ENCODE results near the gene CEL.

Gene CEL

DNA sequence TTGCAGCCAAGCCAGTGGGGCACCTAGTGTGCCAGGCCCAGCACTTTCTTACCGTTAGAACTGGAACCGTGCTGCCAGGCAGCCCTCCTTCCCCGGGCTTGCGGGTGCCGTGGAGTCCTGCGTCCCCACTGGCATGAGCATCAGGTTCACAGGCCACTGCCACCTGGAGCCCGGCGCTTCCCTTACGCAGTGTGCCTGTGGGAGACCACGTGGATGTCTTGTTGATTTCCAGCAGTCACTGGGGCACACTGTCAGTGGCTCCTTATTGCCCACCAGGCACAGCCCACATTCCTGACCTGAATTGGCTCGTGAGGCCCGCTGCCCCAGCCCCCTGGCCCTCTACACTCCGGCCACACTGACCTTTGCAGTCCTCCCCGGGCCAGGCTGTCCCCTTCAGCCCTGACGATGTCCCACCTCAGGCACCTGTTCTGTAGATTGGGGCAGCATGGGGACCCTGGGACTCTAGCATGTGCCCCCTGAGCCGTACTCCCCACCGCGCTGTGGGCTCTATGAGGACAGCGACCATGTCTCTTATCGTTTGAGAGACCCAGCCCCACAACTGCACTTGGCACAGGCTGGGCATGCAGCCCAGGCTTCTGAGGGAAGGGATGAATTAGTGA, 10.4 kb upstream of the CEL start:
- TF ChIP-seq BCL11A (tag by site-specific recombination; IDR thresholded peaks at IDR 0.05; ENCODE audit: low read depth), result no peak
- TF ChIP-seq, protein P1, sequence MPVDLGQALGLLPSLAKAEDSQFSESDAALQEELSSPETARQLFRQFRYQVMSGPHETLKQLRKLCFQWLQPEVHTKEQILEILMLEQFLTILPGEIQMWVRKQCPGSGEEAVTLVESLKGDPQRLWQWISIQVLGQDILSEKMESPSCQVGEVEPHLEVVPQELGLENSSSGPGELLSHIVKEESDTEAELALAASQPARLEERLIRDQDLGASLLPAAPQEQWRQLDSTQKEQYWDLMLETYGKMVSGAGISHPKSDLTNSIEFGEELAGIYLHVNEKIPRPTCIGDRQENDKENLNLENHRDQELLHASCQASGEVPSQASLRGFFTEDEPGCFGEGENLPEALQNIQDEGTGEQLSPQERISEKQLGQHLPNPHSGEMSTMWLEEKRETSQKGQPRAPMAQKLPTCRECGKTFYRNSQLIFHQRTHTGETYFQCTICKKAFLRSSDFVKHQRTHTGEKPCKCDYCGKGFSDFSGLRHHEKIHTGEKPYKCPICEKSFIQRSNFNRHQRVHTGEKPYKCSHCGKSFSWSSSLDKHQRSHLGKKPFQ (tag by site-specific recombination; IDR thresholded peaks at IDR 0.05), result no peak
- TF ChIP-seq KLF8 (tag by site-specific recombination; IDR thresholded peaks at IDR 0.05), result no peak
- TF ChIP-seq, protein P2, sequence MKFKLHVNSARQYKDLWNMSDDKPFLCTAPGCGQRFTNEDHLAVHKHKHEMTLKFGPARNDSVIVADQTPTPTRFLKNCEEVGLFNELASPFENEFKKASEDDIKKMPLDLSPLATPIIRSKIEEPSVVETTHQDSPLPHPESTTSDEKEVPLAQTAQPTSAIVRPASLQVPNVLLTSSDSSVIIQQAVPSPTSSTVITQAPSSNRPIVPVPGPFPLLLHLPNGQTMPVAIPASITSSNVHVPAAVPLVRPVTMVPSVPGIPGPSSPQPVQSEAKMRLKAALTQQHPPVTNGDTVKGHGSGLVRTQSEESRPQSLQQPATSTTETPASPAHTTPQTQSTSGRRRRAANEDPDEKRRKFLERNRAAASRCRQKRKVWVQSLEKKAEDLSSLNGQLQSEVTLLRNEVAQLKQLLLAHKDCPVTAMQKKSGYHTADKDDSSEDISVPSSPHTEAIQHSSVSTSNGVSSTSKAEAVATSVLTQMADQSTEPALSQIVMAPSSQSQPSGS (tag by site-specific recombination; IDR thresholded peaks at IDR 0.05; ENCODE audit: low read depth), result no peak
- TF ChIP-seq ZNF558 (tag by site-specific recombination; IDR thresholded peaks at IDR 0.05), result no peak
- TF ChIP-seq ZNF426 (tag by site-specific recombination; IDR thresholded peaks at IDR 0.05), result no peak
- TF ChIP-seq, protein P3, sequence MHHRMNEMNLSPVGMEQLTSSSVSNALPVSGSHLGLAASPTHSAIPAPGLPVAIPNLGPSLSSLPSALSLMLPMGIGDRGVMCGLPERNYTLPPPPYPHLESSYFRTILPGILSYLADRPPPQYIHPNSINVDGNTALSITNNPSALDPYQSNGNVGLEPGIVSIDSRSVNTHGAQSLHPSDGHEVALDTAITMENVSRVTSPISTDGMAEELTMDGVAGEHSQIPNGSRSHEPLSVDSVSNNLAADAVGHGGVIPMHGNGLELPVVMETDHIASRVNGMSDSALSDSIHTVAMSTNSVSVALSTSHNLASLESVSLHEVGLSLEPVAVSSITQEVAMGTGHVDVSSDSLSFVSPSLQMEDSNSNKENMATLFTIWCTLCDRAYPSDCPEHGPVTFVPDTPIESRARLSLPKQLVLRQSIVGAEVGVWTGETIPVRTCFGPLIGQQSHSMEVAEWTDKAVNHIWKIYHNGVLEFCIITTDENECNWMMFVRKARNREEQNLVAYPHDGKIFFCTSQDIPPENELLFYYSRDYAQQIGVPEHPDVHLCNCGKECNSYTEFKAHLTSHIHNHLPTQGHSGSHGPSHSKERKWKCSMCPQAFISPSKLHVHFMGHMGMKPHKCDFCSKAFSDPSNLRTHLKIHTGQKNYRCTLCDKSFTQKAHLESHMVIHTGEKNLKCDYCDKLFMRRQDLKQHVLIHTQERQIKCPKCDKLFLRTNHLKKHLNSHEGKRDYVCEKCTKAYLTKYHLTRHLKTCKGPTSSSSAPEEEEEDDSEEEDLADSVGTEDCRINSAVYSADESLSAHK (tag by site-specific recombination; IDR thresholded peaks at IDR 0.05), result no peak
- no peak for TF ChIP-seq ZNF416 (tag by site-specific recombination; IDR thresholded peaks at IDR 0.05)
- TF ChIP-seq ZBTB17 (tag by site-specific recombination; IDR thresholded peaks at IDR 0.05), result no peak
- TF ChIP-seq ZNF830 (tag by site-specific recombination; IDR thresholded peaks at IDR 0.05; ENCODE audit: low read depth), result no peak
- TF ChIP-seq SETDB1 (IDR thresholded peaks at IDR 0.05; ENCODE audit: insufficient read length, low read length), result no peak
- TF ChIP-seq, protein P4, sequence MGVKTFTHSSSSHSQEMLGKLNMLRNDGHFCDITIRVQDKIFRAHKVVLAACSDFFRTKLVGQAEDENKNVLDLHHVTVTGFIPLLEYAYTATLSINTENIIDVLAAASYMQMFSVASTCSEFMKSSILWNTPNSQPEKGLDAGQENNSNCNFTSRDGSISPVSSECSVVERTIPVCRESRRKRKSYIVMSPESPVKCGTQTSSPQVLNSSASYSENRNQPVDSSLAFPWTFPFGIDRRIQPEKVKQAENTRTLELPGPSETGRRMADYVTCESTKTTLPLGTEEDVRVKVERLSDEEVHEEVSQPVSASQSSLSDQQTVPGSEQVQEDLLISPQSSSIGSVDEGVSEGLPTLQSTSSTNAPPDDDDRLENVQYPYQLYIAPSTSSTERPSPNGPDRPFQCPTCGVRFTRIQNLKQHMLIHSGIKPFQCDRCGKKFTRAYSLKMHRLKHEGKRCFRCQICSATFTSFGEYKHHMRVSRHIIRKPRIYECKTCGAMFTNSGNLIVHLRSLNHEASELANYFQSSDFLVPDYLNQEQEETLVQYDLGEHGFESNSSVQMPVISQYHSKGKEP (tag by site-specific recombination; IDR thresholded peaks at IDR 0.05), result no peak
- no peak for TF ChIP-seq BCL11B (tag by site-specific recombination; IDR thresholded peaks at IDR 0.05; ENCODE audit: low read depth)
- TF ChIP-seq ZNF521 (tag by site-specific recombination; IDR thresholded peaks at IDR 0.05), result no peak
- TF ChIP-seq, protein P5, sequence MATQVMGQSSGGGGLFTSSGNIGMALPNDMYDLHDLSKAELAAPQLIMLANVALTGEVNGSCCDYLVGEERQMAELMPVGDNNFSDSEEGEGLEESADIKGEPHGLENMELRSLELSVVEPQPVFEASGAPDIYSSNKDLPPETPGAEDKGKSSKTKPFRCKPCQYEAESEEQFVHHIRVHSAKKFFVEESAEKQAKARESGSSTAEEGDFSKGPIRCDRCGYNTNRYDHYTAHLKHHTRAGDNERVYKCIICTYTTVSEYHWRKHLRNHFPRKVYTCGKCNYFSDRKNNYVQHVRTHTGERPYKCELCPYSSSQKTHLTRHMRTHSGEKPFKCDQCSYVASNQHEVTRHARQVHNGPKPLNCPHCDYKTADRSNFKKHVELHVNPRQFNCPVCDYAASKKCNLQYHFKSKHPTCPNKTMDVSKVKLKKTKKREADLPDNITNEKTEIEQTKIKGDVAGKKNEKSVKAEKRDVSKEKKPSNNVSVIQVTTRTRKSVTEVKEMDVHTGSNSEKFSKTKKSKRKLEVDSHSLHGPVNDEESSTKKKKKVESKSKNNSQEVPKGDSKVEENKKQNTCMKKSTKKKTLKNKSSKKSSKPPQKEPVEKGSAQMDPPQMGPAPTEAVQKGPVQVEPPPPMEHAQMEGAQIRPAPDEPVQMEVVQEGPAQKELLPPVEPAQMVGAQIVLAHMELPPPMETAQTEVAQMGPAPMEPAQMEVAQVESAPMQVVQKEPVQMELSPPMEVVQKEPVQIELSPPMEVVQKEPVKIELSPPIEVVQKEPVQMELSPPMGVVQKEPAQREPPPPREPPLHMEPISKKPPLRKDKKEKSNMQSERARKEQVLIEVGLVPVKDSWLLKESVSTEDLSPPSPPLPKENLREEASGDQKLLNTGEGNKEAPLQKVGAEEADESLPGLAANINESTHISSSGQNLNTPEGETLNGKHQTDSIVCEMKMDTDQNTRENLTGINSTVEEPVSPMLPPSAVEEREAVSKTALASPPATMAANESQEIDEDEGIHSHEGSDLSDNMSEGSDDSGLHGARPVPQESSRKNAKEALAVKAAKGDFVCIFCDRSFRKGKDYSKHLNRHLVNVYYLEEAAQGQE (tag by site-specific recombination; IDR thresholded peaks at IDR 0.05), result no peak
- TF ChIP-seq, protein P6, sequence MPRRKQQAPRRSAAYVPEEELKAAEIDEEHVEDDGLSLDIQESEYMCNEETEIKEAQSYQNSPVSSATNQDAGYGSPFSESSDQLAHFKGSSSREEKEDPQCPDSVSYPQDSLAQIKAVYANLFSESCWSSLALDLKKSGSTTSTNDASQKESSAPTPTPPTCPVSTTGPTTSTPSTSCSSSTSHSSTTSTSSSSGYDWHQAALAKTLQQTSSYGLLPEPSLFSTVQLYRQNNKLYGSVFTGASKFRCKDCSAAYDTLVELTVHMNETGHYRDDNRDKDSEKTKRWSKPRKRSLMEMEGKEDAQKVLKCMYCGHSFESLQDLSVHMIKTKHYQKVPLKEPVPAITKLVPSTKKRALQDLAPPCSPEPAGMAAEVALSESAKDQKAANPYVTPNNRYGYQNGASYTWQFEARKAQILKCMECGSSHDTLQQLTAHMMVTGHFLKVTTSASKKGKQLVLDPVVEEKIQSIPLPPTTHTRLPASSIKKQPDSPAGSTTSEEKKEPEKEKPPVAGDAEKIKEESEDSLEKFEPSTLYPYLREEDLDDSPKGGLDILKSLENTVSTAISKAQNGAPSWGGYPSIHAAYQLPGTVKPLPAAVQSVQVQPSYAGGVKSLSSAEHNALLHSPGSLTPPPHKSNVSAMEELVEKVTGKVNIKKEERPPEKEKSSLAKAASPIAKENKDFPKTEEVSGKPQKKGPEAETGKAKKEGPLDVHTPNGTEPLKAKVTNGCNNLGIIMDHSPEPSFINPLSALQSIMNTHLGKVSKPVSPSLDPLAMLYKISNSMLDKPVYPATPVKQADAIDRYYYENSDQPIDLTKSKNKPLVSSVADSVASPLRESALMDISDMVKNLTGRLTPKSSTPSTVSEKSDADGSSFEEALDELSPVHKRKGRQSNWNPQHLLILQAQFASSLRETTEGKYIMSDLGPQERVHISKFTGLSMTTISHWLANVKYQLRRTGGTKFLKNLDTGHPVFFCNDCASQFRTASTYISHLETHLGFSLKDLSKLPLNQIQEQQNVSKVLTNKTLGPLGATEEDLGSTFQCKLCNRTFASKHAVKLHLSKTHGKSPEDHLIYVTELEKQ (tag by site-specific recombination; IDR thresholded peaks at IDR 0.05; ENCODE audit: borderline replicate concordance), result no peak
- TF ChIP-seq, protein P7, sequence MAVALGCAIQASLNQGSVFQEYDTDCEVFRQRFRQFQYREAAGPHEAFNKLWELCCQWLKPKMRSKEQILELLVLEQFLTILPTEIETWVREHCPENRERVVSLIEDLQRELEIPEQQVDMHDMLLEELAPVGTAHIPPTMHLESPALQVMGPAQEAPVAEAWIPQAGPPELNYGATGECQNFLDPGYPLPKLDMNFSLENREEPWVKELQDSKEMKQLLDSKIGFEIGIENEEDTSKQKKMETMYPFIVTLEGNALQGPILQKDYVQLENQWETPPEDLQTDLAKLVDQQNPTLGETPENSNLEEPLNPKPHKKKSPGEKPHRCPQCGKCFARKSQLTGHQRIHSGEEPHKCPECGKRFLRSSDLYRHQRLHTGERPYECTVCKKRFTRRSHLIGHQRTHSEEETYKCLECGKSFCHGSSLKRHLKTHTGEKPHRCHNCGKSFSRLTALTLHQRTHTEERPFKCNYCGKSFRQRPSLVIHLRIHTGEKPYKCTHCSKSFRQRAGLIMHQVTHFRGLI (tag by site-specific recombination; IDR thresholded peaks at IDR 0.05), result no peak
- Histone ChIP-seq H3K27ac (ENCODE audit: extremely low read depth, low read depth, low read length) (no peak overlapping the region), H3K9me3 (ENCODE audit: control insufficient read depth, insufficient read depth, low read depth, low read length) (no peaks in the 10 kb centered on the region), H3K4me1 (ENCODE audit: control insufficient read depth, insufficient read depth, low read length) (no peaks in the 10 kb centered on the region), H3K4me3 (ENCODE audit: low read depth, low read length) (no peak overlapping the region), H3K36me3 (ENCODE audit: control insufficient read depth in 2 of 2, insufficient read depth in 1 of 2, low read length in 2 of 2) (peaks cover 0 to 87% of the 10 kb centered on the region in 2 experiments)
- POLR2A ChIA-PET, result interaction anchor here (3.3 kb wide), 1 partner anchor 21 kb away, joined by 10 read pairs; the partner anchor contains the start of gene GTF3C5
- CTCF ChIA-PET, result interaction anchor here (0.9 to 1.3 kb wide), 4 partner anchors 29 to 96 kb away, joined by 3 to 8 read pairs (median 5); no protein-coding TSS in a partner anchor

Measured in HEK293 (cell line).